HG03521 (cell line): ENCODE results near the gene NFAM1.

Source experiments
- ATAC-seq: cut with Tn5 transposase; IDR thresholded peaks from one replicate; pipeline ENCODE4 v1.9.1; 2021; ENCODE audit warnings: mild to moderate bottlenecking, moderate library complexity; ENCODE audit not compliant: unreplicated experiment

The NFAM1 gene, protein sequence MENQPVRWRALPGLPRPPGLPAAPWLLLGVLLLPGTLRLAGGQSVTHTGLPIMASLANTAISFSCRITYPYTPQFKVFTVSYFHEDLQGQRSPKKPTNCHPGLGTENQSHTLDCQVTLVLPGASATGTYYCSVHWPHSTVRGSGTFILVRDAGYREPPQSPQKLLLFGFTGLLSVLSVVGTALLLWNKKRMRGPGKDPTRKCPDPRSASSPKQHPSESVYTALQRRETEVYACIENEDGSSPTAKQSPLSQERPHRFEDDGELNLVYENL

DNA sequence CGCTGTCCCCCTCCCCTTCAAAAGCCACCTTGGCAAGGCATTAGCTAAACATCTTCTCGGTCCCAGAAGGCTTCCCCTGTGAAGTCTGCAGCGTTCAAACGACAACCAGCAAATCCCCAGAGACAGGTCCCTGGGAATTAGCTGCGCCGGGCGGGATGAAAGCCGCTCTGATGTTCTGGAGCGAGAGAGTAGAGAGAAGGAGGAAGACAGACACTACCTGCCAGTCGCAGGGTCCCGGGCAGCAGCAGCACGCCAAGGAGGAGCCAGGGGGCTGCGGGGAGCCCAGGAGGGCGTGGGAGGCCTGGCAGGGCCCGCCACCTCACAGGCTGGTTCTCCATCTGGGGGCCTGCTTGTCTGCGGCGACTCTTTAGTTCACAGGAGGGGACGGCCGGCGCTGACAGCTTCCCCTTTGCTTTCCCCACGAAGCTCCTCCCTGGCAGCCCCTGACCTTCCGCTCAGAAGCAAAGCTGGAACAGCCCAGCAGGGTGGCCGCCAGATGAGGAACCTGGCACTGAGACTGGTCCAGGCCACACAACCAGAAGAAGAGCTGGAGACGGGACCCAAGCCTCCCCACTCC lies at the start of gene NFAM1:
TSS of gene NFAM1 (minus strand) at position 384 of the 577 bp plus-strand sequence. CDS start at position 338, 46 bp downstream.
- no peak for ATAC-seq

DNA sequence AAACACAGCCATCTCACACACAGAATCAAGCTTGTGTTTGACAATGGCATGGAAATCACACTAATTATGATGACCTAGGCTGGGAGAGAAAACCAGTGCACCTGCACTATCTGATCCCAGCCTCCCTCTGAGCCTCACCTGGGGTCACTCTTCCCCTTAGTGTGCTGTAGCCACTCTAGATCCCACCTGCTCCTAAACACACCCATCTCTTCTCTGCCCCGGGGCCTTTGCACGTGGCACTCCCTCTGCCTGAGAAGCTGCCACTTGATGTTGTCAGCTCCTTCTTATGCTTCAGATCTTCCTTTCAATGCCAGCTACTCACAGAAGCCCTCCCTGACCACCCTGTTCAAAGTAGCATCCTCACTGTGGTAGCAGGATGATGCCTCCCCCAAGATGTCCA lies 42.9 kb upstream of the NFAM1 start:
- no peak for ATAC-seq

GRCh38 chr22:42473484-42474193 lies 41.4 kb upstream of the NFAM1 start:
- ATAC-seq: no peak

DNA sequence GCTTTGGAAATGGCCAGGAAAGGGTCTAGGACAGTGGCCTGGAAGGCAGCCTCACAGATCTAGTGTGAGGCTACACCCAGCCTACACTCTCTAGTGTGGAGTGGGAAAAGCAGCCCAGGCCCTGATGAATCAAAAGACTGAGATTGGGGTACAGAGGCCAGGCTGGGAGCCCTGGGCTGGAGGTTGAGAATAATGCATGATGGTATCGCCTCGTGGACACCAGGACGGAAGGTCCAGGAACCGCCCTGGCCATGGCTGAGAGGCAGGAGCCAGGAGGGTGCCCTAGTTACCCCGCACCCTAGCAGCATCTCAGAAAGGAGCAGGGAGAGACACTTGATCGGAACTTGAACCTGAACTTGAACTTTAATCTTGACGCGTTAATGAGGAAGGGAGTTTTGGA lies 40.5 kb upstream of the NFAM1 start:
- ATAC-seq: no peak

DNA sequence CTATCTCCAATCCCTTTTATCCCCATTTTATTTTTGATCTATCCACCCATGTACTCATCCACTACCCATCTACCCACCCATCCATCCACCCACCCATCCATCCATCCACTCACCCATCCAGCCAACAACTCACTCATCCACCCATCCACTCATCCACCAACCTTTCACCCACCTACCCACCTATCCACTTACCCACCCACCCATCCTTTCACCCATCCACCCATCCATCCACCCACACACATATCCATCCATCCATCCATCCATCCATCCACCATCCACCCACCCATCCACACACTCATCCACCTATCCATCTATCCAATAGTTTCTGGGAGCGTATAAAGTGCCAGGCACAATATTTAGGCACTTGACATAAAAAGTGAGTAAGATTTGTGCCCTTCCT lies 39.2 kb upstream of the NFAM1 start:
- ATAC-seq: no peak

DNA sequence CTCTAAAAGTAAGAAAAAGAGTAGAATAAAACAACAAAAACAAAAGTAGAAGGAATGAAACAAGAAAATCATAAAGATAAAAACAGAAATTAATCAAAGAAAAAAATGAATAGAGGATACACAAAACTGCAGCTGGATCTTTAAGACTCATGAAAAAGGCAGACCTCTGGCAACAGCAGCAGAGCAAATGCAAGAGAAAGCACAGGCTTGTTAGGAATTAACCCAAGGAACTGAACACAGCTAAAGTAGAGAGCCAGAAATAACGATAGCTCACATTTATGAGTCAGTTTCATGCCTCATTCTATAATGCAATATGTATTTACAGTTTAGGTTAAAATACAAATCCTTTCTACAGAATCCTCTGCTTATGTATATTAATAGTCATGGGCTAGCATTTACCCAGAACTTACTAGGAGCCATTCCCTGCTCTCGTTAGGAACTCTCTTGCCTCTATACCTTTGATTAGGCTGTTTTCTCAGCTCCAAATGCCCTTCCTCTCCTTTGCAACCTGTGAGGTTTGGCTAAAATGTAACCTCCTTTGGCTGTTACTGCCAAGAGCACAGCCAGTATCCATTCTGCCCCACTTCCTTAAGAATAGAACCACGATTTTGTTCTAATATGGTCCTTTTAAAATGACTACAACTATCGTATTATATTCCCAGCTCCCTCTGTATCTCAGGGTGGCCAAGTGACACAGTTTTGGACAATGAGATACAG lies 38.3 kb upstream of the NFAM1 start:
- ATAC-seq: no peak

- no peak for ATAC-seq
Observed at GRCh38 chr22:42468841-42469240, 36.6 kb upstream of the NFAM1 start.

DNA sequence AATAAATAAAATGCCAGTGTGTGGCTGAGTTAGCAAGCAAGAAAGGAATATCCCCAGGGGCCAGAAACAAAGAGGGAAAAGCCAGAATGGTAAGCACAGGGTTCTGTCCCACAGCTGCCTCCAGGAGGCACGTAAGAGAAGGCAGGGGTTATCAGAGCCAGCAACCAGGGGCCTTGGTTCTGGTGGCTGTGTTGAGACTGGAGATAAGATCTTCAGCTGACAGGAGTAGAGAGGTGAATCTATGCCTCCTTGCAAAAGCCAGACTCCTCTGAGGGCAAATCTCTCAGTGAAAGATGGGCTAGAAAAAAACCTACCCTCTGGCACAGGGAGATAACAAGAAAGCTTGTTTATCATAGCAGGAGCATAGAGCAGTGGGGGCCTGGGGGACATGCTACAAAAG lies 29.8 kb upstream of the NFAM1 start:
- no peak for ATAC-seq

GRCh38 chr22:42461511-42461910 lies 29.3 kb upstream of the NFAM1 start:
- no peak for ATAC-seq

DNA sequence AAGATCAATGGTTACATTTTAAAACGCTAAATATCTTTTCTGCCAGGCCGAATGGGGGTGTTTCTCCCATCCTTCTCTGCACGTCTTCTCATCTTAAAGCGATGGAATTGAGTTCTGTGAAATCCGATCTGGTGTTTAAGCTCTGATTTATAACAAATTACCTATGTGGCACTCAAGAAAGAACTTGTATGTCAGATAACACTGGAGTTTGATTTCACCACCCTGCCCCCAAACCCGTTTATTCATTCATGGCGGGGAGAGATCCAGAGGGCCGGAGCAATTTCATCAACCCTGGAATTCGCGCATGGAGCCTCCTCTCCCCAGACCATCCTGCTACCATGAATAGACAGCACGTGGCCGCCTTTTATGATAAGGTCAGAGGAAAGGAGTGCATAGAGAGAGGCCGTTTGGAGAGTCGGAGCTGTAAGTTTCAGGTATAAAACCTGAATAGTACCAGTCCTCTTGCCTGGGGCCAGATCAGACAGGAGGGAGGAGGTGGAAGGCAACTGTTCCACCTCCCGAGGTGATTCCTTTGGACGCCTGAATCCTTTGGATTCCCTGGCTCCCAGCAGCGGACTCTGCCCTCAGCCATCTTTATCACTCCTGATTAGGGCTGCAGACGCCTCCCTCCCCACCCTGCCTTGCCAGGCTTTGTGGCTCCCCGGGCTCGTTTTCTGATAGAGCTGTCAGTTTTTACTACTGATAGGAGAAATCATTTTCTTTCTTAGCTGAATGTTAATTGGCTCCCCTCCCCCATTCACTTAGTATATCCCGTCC lies 27.3 kb upstream of the NFAM1 start:
- no peak for ATAC-seq

DNA sequence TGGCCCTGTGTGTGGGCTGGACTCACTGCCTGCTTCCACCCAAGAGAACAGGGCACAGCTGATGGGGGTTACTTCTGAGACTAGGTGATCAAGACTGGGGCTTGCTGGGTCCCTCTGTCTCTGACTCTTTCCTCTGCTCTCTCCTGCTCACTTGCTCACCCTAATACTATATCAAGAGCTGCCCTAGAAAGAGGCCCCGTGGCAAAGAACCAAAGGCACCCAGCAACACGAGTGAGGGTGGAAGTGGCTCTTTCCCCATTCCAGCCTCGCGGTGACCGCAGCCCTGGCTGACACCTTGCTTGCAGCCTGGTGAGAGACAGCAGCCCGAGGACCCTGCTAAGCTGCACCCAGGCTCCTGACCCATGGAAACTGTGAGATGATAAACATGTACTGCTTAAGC lies 20.7 kb upstream of the NFAM1 start:
- no peak for ATAC-seq

GRCh38 chr22:42452456-42452855 lies 20.3 kb upstream of the NFAM1 start:
- ATAC-seq: no peak

- no peak for ATAC-seq
Observed at GRCh38 chr22:42451499-42452145, 19.4 kb upstream of the NFAM1 start.

- no peak for ATAC-seq
Observed at GRCh38 chr22:42450862-42451261, 18.7 kb upstream of the NFAM1 start.

DNA sequence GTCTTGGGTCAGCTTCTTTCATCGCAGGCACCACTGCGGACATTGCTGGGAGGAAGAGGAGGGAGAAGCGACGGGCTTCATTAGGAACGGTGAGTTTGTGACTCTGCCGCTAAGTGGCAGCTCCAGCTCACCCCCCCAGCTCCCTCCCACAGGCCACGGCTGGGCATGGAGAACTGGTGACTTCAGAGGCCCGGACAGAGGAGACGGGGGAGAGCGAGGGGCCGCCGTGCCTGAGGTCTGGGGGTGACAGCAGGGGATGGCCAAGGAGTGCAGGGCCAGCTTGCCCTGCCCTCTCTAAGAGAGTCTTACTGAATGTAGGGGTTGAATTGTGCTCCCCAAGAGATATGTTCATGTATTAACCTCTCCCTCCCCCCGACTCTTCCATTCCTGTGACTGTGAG lies 13.9 kb upstream of the NFAM1 start:
- ATAC-seq: no peak

DNA sequence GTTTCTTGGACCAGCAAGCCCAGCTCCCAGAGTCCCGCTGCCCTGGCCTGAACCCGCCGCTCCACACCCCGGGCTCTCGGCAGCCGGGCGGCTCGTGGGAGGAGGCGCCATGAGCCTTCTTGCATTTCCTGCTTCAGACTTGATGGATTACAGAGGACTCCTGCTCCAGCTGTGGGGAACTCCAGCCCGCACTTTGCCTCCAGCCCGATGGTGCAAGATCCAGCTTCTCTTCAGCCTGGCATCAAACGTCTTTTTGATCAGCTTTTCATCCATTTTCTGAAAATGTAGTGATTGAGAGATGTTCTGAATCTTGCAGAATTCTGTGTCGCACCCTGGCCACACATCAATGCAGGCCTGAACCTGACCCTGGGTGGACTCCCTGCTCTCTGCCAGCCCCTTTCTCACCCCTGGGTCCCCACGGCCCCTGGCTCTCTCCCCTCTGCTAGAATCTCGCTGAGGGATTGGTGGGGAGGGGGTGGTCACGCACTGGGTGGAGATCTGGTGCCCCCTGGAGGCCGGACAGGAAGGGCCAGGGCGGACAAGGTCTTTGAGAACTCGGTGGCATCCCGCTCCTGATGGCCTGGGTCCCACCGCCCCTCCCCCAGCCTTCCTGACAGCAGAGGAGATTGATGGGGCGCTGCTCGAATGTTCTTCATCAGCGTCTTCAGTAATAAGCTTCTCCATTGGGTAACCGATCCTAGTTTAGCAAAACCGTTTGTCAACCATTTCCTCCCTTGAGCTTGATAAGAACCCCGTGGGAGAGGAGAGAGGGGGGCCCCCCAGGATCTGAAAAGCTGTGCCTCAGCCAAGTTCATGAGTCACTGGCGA lies 12.1 kb upstream of the NFAM1 start:
- no peak for ATAC-seq

GRCh38 chr22:42443240-42444076 lies 11.3 kb upstream of the NFAM1 start:
- no peak for ATAC-seq

GRCh38 chr22:42442748-42443147 lies 10.5 kb upstream of the NFAM1 start:
- ATAC-seq: no peak

GRCh38 chr22:42440728-42441127 lies 8.5 kb upstream of the NFAM1 start:
- no peak for ATAC-seq
